ELF-1 (cell line): ENCODE measurements around the gene RAB14.

Source experiments
- DNase-seq: peaks from one replicate; pipeline ENCODE4 v3.0.0-alpha.2; 2016; ENCODE audit warnings: low read depth, low spot score

RAB14 gene

DNA sequence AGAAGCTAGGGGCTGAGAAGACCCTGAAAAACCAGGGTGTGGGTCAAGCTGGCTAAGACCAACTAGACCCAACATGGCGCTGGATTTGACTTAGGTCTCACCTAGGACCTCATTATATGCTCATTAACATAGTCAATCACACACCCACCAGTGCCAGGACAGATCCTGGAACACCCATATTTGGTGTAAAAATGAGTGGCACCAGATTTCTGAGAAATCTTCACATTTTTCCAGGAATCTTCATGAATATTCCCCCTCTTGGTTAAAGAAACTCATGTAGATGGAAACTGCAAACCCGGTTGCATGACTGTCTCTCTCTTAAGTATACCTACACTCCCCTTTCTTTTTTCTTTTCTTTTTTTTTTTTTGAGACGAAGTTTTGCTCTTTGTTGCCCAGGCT is 17.9 kb upstream of the RAB14 start:
- no peak for DNase-seq

DNA sequence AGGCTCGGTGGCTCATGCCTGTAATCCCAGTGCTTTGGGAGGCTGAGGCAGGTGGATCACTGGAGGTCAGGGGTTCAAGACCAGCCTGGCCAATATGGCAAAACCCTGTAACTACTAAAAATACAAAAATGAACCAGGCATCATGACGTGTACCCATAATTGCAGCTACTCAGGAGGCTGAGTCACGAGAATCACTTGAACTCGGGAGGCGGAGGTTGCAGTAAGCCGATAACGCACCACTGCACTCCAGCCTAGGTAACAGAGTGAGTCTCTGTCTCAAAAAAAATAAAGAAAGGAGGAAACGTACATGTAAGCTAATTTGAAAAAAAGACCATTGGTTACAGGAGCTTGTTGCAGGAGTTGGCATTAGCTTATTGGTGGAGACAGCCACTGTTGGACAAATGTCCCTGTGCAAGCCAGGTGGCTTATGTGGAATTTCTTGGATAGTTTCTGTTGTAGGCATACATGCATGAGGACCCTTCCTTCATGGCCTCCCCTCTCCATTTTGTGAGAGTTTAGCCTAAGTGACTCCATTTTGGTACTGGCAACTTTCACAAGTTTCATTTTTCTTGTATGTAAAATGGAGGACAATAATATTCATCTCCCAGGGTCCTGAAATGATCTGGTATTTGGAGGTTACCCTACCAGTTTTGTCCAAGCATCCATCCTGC is 16.8 kb upstream of the RAB14 start:
- no peak for DNase-seq

DNA sequence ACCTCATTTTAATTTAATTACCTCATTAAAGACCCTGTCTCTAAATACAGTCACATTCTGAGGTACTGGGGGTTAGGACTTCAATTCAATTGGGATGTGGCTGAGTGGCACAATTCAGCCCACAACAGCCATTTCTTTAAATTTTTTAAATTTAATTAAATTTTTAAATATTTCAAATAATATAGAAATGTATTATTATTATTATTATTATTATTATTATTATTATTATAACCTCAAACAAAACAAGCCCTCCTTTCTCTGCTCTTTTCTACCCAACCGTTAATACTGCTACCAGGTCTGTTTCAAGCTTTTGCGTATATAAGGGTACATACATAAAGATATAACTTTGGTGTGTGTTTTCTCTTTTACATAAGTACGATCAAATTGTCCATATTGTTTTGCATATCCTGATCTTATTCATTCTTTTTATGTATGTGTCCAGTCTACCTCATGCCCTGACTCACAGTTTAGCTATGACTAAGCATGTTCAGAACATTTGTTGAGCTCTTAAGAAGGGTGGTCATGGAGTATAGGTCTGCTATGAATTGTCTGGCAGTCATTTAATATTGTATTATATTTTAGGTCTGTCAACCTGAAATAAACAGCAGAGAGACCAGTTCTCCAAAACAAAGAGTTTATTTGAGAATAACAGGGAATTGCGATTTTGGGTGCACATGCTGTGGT is 16.1 kb upstream of the RAB14 start:
- no peak for DNase-seq

DNA sequence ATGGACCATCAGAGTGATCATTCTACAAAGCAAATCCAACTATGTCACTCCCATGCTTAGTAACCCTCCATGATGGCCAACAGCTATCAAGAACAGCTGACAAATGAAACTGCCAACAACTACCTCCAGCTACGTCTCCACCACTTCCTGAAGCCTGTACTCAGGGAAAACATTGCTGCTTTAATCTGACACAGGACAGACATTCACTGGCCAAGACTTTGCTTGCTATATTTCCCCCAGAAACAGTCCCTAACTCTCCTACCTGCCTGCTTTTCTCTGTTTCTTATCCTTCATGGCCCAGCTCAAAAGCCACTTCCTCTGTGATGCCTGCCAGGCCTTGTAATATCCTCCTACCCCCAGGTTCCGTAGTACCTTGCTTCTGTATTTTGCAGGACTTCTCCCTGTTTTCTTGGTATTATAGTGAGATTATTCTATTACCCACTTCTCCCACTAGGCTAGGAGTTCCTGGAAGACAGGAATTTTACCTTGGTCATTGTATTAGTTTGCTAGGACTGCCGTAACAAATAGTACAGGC is 14.7 kb upstream of the RAB14 start:
- no peak for DNase-seq

DNA sequence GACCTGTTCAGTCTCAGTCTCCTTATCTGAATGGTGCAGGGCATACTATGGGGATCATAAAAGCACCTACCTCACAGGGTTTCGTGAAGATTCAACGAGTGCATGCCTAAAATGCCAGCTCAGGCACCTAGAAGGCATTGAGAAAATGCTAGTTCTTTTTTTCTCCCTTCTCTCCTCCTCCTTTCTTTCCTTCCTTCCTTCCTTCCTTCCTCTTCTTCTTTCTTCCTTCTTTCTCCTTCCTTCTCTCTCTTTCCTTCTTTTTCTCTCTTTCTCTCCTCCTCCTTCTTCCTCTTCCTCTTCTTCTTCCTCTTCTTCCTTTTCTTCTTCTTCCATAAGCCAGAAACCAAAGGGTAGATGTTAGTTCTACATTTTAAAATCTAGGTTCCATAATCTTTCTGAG is 12.3 kb upstream of the RAB14 start:
- no peak for DNase-seq

DNA sequence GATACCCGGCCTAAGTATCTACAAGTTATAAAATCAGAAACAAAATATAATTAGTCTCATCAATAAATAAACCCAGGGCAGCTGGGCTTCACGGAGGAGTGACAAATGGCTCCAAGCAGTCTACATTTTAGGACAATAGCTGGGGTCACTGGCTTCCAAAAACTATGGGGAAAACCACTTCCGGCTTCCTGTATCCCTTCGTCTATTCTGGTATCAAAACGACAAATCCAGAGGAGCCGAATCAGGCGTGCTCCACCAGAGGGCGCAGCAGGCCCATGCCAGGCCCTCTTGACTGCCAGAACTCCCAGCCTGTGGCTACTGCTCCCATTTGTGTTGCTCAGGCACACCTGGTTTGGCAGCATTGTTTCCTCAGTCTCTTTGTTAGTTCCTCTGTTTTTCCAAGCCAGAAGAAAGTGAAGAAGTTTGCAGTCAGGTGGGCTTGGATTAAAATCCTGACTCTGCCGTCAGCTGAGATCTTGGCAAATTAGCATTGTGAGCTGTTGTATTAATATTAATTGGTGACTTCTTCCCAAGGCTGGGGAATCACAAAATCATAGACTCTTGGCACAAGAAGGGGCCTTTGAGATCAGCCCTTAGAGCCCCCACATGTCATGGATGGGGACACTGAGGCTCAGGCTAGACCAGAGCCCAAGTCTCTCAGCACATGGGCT is 11.6 kb upstream of the RAB14 start:
- DNase-seq, result peak; percentile 98

DNA sequence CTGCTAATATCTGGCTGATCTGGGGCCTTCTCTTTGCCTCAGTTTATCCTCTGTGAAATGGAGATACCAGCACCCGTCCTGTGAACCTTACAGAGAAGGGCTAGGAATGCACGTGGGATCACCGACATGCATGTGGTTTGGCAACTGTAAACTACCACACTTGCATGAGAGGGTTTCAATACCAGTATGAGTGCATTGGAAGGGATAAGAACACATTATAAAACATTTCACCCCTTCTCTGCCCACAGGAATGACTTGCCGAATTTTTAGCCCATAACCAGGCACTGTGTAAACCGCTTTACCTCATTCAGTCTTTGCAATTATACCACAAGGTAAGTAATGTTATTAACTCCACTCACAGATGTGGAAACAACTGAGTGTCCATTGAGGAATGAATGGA is 8.9 kb upstream of the RAB14 start:
- DNase-seq, result no peak

DNA sequence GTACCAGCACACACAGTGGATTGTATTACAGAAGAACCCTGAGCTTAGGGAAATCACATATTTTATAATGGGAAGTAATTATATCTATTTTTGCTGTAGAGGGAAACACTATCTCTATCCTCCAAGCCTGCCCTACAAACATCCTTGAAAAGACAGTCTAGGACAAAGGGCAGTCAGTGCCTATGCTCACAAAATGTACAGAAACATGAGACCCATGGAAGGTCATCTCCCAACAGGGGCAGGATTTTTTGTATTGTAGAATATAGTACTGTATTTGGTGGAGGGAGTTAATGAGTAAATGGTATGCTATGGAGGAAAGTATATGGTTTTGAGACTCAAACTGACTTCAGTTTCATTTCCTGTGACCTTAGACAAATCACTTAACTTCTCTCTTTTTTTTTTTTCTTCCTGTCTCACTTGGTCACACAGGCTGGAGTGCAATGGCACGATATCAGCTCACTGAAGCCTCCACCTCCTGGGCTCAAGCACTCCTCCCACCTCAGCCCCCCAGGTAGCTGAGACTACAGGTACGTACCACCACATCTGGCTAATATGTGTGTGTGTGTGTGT is 5.8 kb upstream of the RAB14 start:
- no peak for DNase-seq

DNA sequence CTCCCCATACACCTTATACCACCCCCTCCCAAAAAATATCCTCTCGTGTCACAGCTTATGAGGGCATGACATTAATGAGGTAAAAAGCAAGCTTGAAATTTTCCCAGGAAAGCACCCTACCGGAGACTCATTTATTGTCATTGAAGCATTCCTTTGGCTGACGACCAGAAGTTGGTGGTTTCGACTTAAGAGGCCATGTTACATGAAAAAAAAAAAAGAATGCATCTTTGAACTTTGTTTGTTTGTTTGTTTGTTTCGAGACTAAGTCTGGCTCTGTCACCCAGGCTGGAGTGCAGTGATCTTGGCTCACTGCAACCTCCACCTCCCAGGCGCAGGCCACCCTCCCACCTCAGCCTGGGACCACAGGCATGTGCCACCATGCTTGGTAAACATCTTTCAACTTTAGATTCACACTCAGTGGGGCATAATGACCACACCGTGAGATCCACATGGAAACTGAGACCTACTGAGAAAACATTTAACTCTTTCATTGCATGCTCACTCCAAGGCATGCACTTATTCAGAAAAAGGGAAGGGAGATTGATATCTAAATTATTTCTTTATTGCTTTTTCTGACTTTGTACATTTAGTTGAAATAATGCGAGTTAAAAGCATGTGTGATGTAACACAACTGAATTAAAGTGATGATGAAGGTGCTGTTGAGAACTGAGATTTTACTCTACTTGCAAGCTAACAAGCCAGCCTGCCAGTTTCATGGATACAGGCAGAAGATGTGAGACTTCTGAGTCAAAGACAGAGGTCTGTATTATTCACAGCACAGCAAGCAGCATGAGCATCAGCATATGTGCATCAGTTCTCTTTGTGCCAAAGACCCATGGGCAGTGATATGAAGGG is 5.1 kb upstream of the RAB14 start:
- DNase-seq, result no peak

DNA sequence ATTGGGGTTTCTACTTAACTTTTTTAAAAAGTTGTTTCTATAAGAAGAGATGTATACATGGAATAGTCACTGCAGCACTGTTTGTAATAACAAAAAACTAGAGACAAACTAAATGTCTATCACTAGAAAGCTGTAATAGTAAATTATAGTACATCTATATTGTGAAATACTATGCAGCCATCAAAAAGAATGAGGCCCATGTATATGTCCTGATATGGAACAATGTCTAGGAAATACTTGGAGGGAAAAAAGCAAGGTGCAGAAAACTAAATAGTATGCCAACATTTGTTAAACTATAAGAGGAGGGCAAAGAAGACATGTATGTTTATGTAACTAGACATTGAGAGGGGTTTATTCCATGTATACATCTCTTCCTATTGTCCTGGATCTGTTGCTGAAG is 2.9 kb upstream of the RAB14 start:
- DNase-seq, result no peak

DNA sequence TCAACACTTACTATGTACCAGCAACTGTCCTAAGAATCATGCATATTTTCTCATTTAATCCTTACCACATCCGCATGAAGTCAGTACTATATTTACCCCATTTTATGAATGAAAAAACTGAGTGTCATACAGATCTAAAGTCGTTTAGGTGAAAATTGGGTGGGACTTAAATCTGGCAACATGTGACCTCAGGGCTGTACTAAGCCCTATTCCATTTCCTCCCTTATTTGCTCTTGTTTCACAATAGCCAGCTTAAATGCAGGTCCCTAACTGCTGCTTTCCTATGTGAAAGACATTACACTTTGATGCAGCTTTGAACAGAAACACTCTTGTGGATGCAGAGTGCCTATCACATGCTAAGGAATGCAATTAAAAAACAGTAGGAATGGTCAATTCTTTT is 2.5 kb upstream of the RAB14 start:
- DNase-seq, result no peak

DNA sequence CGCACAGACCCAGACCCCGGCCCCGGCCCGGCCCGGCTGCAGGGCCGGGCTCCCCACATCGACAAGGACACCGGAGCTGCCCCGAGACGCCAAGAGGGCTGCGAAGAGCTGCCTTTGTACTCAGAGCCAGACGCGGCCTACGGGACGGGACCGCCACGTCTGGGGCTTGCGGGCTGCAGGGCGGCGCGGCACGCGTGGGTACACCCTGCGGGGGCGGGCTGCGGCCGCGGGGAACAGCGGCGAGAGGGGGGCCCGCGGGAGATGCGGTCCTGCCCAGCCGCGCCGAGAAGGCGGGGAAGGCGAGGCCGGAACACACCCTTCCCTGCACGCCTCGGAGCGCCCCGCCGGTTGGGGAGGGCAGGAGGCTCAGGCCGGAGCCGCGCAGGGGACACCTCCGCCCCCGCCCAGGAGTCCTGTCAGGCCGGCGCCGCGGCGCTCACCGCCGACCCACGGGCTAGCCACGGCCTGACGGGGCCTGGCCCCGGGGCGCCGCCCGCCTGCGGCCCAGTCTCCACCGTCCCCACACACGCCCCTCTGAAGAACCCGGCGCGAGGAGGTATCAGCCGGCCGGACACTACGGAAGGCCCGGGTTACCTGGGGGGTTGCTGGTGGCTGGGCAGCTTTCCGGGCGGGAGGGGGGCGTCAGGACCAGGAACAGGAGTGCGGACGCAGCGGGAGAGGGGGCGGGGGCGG is 478 bp downstream of the RAB14 start:
- DNase-seq, result peak; percentile 36

DNA sequence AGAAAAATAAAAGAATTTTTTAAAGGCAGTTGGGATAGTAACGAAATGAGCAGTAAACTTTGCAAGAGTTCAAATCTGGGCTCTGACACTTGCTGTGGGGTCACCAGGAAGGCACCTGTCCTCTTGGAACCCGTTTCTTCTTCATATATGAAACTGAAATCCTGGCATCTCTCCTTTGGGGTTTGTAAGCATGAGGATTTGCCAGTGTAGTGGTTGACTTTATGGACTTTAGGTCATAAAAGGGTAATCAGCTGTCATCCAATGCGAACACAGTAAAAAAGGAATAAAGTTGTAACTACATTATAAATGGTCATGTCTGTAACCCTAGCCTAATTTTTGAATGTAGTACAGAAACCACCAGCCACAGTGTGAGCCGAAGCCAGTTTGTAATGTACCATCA is 1.3 kb downstream of the RAB14 start:
- DNase-seq, result no peak

DNA sequence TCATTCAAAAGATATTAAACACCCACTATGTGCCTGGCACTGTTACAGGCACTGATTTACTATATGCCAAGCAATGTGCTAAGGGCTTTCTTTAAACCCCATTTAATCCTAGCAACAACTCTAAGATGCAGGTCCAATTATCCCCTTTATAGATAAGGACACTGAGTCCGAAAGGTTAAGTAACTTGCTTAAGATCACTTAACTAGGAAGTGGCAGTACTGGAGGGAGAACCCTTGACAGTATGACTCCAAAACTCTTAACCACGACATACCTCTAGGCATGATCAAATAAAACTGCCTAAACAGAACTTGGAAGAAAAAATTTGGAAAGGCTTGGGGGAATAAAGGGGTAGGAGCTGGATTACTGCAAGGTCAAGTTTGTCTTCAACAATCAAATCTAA is 1.7 kb downstream of the RAB14 start:
- DNase-seq, result no peak

DNA sequence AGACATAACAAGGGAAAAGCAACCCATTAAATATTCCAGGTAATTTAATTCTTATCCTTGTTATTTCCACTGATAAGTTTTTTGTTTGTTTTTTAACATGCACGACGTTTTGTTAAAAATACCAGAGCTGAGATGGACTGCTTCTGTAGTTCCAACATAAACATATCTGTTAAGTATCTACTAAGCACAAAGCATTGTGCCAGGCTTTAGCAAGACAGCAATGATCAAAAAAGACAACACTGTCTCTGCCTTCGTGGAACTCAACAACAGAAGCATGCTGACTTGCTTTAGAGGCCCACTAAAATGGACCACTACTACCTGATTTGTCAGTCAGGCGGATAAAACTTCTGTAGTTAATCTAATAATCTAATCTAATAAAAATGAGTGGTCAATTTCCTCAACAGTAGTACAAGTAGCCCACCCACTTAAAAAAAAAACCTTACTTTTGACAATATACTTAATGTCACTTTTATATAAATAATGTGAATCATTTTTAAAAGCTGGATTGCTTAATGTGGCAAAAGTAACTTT is 3.1 kb downstream of the RAB14 start:
- DNase-seq, result no peak

DNA sequence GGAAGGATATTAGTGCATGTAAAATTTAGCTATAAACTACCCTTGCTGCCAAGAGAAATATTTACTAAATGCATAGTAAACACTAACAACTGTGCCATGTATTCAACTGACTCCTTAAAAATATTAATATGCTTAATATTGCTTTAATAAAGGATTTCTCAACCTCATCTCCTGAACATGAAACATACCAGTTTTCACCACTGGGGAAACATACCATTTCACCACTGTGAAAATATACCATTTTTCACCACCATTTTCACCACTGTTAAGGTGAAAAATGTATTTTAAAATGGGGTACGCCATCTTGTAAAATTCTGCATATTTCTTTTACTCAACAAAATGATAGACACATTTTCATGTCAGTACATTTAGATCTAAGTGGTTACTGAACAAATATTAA is 4.5 kb downstream of the RAB14 start:
- no peak for DNase-seq

DNA sequence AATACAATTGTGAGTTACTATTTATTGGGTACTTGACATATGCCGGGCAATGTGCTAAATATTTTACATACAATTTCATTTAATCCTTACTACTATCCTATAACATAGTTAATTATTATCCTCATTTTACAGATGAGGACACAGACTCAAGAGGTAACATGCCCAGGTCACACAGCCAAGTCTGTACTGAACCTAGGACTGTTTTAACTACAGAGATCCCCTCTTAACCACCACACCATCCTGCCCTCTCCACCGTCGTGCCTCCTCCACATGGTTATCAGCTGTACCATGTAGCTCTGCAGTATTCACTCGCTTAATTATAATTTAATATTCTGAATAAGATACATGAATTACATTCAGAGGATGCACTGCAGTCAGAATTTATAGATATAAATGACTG is 5.3 kb downstream of the RAB14 start:
- no peak for DNase-seq

DNA sequence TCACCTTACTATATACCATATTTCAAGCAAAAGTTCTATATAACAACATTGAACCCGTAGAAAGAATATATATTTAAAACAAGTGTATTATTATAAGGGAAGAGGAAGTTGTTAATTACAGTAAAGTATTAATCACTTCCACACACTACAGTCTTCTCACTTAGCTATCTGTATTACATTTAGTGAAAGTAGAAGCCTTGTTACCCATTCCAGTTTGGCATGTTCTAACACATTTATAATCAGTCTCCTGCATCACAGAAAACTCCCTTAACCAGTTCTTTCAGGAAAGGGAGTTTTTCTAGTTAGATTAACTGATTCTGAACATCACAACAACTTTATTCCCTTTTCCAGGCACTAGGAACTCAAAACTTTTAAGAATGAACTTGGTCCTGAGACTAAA is 6.9 kb downstream of the RAB14 start:
- DNase-seq, result no peak

DNA sequence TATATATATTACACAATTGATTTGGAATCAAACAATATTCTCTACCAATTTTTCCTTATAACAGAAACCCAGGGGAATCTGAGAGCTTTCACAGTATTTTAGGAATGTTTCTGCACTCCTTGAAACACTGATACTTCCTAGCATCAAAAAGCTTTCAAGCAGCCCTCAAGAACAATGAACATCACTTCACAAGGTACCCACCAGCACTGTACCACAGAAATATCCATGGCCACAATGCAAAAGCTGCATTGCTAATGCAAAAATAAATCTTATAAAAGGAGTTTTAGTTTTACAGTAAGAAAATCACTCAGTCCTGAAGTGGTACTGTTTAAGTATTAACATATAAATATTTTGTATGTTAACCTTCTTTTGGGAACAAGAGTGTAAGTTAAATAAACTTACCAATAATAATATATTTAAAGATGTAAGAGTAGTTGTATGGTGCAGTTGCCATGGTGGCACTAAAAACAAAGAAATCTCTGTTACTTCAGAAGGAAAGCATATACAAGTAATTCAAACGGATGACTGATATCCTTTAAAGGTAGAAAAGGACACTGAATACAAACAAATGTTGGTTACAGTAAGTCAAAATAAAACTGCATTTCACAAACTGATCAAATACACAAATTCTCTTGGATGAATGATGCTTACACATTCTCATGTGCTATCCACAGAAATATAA is 8.6 kb downstream of the RAB14 start:
- no peak for DNase-seq

DNA sequence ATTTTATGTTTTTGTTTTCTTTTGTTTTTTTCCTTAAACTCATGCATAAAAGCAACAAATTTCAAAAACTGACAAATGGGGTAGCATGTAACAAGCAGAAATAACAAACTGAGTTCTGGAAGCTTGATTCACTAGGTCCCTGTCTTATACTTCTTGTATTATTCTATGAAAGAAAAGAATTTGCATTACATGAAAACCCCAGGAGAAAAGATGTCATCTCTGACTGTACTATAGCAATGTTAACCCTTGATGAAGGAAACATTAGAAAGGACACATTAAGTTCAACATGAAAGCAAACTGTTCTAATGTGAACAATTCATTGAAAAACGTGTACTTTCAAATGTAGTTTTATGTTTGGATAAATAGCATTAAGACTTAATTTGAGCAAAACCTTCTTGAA is 9.2 kb downstream of the RAB14 start:
- no peak for DNase-seq
